ENCODE data around the gene NGEF.

DNA sequence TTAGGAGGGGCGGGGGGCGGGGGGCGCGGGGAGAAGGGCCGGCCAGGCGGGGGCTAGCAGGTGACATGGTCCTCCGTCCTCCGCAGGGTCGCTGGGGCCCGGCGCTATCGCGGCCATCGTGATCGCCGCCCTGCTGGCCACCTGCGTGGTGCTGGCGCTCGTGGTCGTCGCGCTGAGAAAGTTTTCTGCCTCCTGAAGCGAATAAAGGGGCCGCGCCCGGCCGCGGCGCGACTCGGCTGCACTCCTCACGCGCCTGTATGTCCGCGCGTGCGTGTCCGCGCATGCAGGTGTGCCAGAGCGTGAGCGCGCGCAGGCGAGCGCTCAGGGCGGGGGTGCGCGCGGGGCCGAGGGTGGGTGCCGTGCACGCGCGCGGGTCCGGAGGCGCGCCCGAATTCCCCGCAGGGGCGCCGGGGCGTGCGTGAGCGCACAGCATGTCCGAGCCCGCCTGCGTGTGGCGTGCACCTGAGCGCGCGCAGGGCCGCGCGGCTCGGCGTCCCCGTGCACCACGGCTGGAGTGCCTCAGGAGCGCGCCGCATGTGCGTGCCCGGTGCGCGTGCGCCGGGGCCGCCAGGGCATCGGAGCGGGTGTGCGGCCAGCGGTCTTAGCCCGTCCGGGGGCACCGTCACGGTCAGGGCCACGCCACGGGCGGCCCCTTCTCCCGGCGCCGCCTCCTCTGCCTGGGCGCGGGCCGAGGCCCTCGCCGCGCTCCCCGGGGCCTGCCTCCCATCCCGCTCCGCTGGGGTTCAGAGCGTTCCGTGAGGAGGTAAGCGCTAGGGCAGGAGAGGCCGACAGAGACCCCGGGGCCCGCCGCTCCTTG lies 136.7 kb downstream of the NGEF start:
- TF ChIP-seq, protein P1, sequence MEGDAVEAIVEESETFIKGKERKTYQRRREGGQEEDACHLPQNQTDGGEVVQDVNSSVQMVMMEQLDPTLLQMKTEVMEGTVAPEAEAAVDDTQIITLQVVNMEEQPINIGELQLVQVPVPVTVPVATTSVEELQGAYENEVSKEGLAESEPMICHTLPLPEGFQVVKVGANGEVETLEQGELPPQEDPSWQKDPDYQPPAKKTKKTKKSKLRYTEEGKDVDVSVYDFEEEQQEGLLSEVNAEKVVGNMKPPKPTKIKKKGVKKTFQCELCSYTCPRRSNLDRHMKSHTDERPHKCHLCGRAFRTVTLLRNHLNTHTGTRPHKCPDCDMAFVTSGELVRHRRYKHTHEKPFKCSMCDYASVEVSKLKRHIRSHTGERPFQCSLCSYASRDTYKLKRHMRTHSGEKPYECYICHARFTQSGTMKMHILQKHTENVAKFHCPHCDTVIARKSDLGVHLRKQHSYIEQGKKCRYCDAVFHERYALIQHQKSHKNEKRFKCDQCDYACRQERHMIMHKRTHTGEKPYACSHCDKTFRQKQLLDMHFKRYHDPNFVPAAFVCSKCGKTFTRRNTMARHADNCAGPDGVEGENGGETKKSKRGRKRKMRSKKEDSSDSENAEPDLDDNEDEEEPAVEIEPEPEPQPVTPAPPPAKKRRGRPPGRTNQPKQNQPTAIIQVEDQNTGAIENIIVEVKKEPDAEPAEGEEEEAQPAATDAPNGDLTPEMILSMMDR (tag by site-specific recombination; IDR thresholded peaks at IDR 0.05): no peak
- no peak for TF ChIP-seq ZEB2 (tag by site-specific recombination; IDR thresholded peaks at IDR 0.05)

All from HEK293 (cell line).